NT2/D1 (cell line): ENCODE data around the gene CKS1B.
A peak's percentile ranks its signal among the peaks of the same experiment; 100 is the strongest.

Source experiments
- DNase-seq: peaks from one replicate; pipeline ENCODE4 v3.0.0-alpha.2; 2011; ENCODE audit warnings: low read depth, low spot score
- H3K27me3 ChIP-seq: 2 replicates; pipeline ENCODE4 v1.6.0; 2011; ENCODE audit warnings: mild to moderate bottlenecking; ENCODE audit not compliant: insufficient read length, insufficient read depth
- H3K36me3 ChIP-seq: 2 replicates; pipeline ENCODE4 v1.6.1; 2011; ENCODE audit warnings: mild to moderate bottlenecking, low read length, mixed read lengths; ENCODE audit not compliant: insufficient read depth, insufficient read length
- H3K4me1 ChIP-seq: 2 replicates; pipeline ENCODE4 v1.5.1; 2011; ENCODE audit not compliant: insufficient read depth, insufficient read length
- H3K4me3 ChIP-seq: 2 replicates; pipeline ENCODE4 v1.5.1; 2011; ENCODE audit warnings: low read depth; ENCODE audit not compliant: insufficient read length
- H3K9ac ChIP-seq: 2 replicates; pipeline ENCODE4 v1.6.0; 2011; ENCODE audit warnings: low read depth; ENCODE audit not compliant: insufficient read length
- H3K9me3 ChIP-seq: 2 replicates; pipeline ENCODE4 v1.5.1; 2011; ENCODE audit warnings: mild to moderate bottlenecking, low read length; ENCODE audit not compliant: insufficient read depth
- SUZ12 ChIP-seq: IDR thresholded peaks from 2 replicates; pipeline ENCODE4 v1.6.1; 2011; ENCODE audit not compliant: insufficient read length, insufficient read depth; ENCODE audit errors: extremely low read depth
- YY1 ChIP-seq: IDR thresholded peaks from 2 replicates; pipeline ENCODE4 v1.6.1; 2011; ENCODE audit not compliant: insufficient read length, insufficient read depth
- ZNF274 ChIP-seq: IDR thresholded peaks from 2 replicates; pipeline ENCODE4 v1.6.1; 2011; ENCODE audit warnings: mild to moderate bottlenecking, low read depth, low read length

The CKS1B gene

GRCh38 chr1:154998818-154999570, 24.5 kb downstream of the CKS1B start:
- H3K9ac ChIP-seq: peak overlapping the region; percentile 63
- peak overlapping the region; percentile 46 for H3K4me3 ChIP-seq
- peaks cover 10% of the 10 kb centered on the region for H3K4me1 ChIP-seq
- no peaks in the 10 kb centered on the region for H3K27me3 ChIP-seq
- TF ChIP-seq ZNF274 (no peak), YY1 (no peak), SUZ12 (no peak)
- peaks cover 4% of the 10 kb centered on the region for H3K36me3 ChIP-seq
- DNase-seq: peak; percentile 93
- H3K9me3 ChIP-seq: no peaks in the 10 kb centered on the region

GRCh38 chr1:154999571-155000410, 25.3 kb downstream of the CKS1B start:
- Histone ChIP-seq H3K4me1 (peaks cover 15% of the 10 kb centered on the region), H3K9me3 (no peaks in the 10 kb centered on the region), H3K27me3 (no peaks in the 10 kb centered on the region), H3K36me3 (no peaks in the 10 kb centered on the region), H3K4me3 (peak overlapping the region; percentile 71), H3K9ac (peak overlapping the region; percentile 97)
- DNase-seq: no peak
- TF ChIP-seq YY1 (no peak), ZNF274 (no peak), SUZ12 (no peak)

GRCh38 chr1:155000411-155000725, 25.9 kb downstream of the CKS1B start:
- no peak for DNase-seq
- TF ChIP-seq YY1 (no peak), ZNF274 (no peak), SUZ12 (no peak)
- Histone ChIP-seq H3K9ac (peak overlapping the region; percentile 97), H3K9me3 (no peaks in the 10 kb centered on the region), H3K27me3 (no peaks in the 10 kb centered on the region), H3K36me3 (no peaks in the 10 kb centered on the region), H3K4me3 (peak overlapping the region; percentile 71), H3K4me1 (peaks cover 16% of the 10 kb centered on the region)

GRCh38 chr1:155000726-155001424, 26.4 kb downstream of the CKS1B start:
- TF ChIP-seq ZNF274: no peak
- TF ChIP-seq SUZ12: no peak
- no peak for TF ChIP-seq YY1

GRCh38 chr1:155001425-155001674, 26.9 kb downstream of the CKS1B start:
- no peaks in the 10 kb centered on the region for H3K27me3 ChIP-seq
- TF ChIP-seq YY1: no peak
- peak overlapping the region; percentile 71 for H3K4me3 ChIP-seq
- H3K9me3 ChIP-seq: no peaks in the 10 kb centered on the region
- H3K36me3 ChIP-seq: no peaks in the 10 kb centered on the region
- H3K4me1 ChIP-seq: peaks cover 16% of the 10 kb centered on the region
- peak overlapping the region; percentile 97 for H3K9ac ChIP-seq
- no peak for DNase-seq

More at GRCh38 chr1:155000726-155001424, 26.4 kb downstream of the CKS1B start:
- no peaks in the 10 kb centered on the region for H3K27me3 ChIP-seq
- no peaks in the 10 kb centered on the region for H3K36me3 ChIP-seq
- H3K4me3 ChIP-seq: peak overlapping the region; percentile 71
- H3K9me3 ChIP-seq: no peaks in the 10 kb centered on the region
- peak; percentile 98 for DNase-seq
- peaks cover 16% of the 10 kb centered on the region for H3K4me1 ChIP-seq
- peak overlapping the region; percentile 97 for H3K9ac ChIP-seq

GRCh38 chr1:155001675-155002463, 27.4 kb downstream of the CKS1B start:
- TF ChIP-seq ZNF274 (no peak), SUZ12 (no peak), YY1 (no peak)
- H3K9me3 ChIP-seq: no peaks in the 10 kb centered on the region
- peaks cover 16% of the 10 kb centered on the region for H3K4me1 ChIP-seq
- peak; percentile 100 for DNase-seq
- H3K27me3 ChIP-seq: no peaks in the 10 kb centered on the region
- H3K36me3 ChIP-seq: no peaks in the 10 kb centered on the region
- peak overlapping the region; percentile 71 for H3K4me3 ChIP-seq
- H3K9ac ChIP-seq: peak overlapping the region; percentile 97
